ENCODE data around the gene TAS1R1.

Gene TAS1R1

GRCh38 chr1:6554907-6555778, at the start of gene TAS1R1:
TSS of gene TAS1R1 (plus strand) at chr1:6555307. CDS start at chr1:6555374, 67 bp downstream.
- no peak for DNase-seq (ENCODE audit: low spot score)

GRCh38 chr1:6505367-6506209, 49.5 kb upstream of the TAS1R1 start:
- DNase-seq (ENCODE audit: low spot score) = no peak

GRCh38 chr1:6506210-6507036, 48.7 kb upstream of the TAS1R1 start:
- no peak for DNase-seq (ENCODE audit: low spot score)

- no peak for DNase-seq (ENCODE audit: low spot score)
These were observed 48.1 kb upstream of the TAS1R1 start for GRCh38 chr1:6507037-6507428.

- DNase-seq (ENCODE audit: low spot score) = no peak
These were observed 47.6 kb upstream of the TAS1R1 start for GRCh38 chr1:6507461-6507911.

GRCh38 chr1:6508154-6508815, 46.8 kb upstream of the TAS1R1 start:
- DNase-seq (ENCODE audit: low spot score) = no peak

GRCh38 chr1:6508816-6509189, 46.3 kb upstream of the TAS1R1 start:
- no peak for DNase-seq (ENCODE audit: low spot score)

GRCh38 chr1:6509220-6509918, 45.7 kb upstream of the TAS1R1 start:
- DNase-seq (ENCODE audit: low spot score) = no peak

GRCh38 chr1:6509919-6510291, 45.2 kb upstream of the TAS1R1 start:
- no peak for DNase-seq (ENCODE audit: low spot score)

- DNase-seq (ENCODE audit: low spot score) = no peak
These were observed 44.6 kb upstream of the TAS1R1 start for GRCh38 chr1:6510493-6510892.

- DNase-seq (ENCODE audit: low spot score) = no peak
These were observed 44.1 kb upstream of the TAS1R1 start for GRCh38 chr1:6511056-6511455.

GRCh38 chr1:6511561-6512244, 43.4 kb upstream of the TAS1R1 start:
- no peak for DNase-seq (ENCODE audit: low spot score)

- no peak for DNase-seq (ENCODE audit: low spot score)
These were observed 42.7 kb upstream of the TAS1R1 start for GRCh38 chr1:6512245-6512907.

- DNase-seq (ENCODE audit: low spot score) = no peak
These were observed 42.2 kb upstream of the TAS1R1 start for GRCh38 chr1:6512908-6513280.

- DNase-seq (ENCODE audit: low spot score) = no peak
These were observed 41.7 kb upstream of the TAS1R1 start for GRCh38 chr1:6513320-6513801.

- DNase-seq (ENCODE audit: low spot score) = no peak
These were observed 39.3 kb upstream of the TAS1R1 start for GRCh38 chr1:6515771-6516170.

- DNase-seq (ENCODE audit: low spot score) = no peak
These were observed 37.7 kb upstream of the TAS1R1 start for GRCh38 chr1:6517435-6517851.

GRCh38 chr1:6519491-6519934, 35.6 kb upstream of the TAS1R1 start:
- DNase-seq (ENCODE audit: low spot score) = no peak

- no peak for DNase-seq (ENCODE audit: low spot score)
These were observed 35.0 kb upstream of the TAS1R1 start for GRCh38 chr1:6519935-6520671.
